ENCODE results near the gene PKLR. TPM values are rescaled to one million over a fixed set of nuclear protein-coding genes. Genes with fewer than 3 reads are reported as not detected.

Gene PKLR
- total RNA-seq, 1 donor from 2014 or later = not detected

DNA sequence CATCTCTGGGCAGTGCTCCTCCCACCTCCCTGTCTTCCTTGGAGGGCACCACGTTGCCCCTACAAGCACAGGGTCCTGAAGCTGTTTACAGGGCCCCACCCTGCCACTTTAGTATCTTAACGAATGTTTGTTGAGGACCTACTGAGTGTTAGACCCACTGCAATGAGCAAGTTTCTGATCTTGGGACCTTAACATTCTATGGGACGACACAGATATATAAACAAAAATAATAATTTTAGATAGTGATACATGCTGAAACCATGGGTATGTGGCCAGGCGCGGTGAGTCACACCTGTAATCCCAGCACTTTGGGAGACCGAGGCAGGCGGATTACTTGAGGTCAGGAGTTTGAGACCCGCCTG is 56.1 kb downstream of the PKLR start:
- peak overlapping the region; percentile 84 for H3K4me3 Mint-ChIP-seq (ENCODE audit: unreplicated experiment)
- TF ChIP-seq, protein P1, sequence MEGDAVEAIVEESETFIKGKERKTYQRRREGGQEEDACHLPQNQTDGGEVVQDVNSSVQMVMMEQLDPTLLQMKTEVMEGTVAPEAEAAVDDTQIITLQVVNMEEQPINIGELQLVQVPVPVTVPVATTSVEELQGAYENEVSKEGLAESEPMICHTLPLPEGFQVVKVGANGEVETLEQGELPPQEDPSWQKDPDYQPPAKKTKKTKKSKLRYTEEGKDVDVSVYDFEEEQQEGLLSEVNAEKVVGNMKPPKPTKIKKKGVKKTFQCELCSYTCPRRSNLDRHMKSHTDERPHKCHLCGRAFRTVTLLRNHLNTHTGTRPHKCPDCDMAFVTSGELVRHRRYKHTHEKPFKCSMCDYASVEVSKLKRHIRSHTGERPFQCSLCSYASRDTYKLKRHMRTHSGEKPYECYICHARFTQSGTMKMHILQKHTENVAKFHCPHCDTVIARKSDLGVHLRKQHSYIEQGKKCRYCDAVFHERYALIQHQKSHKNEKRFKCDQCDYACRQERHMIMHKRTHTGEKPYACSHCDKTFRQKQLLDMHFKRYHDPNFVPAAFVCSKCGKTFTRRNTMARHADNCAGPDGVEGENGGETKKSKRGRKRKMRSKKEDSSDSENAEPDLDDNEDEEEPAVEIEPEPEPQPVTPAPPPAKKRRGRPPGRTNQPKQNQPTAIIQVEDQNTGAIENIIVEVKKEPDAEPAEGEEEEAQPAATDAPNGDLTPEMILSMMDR (IDR thresholded peaks at IDR 0.05; ENCODE audit: partially characterized antibody, unreplicated experiment) = no peak

DNA sequence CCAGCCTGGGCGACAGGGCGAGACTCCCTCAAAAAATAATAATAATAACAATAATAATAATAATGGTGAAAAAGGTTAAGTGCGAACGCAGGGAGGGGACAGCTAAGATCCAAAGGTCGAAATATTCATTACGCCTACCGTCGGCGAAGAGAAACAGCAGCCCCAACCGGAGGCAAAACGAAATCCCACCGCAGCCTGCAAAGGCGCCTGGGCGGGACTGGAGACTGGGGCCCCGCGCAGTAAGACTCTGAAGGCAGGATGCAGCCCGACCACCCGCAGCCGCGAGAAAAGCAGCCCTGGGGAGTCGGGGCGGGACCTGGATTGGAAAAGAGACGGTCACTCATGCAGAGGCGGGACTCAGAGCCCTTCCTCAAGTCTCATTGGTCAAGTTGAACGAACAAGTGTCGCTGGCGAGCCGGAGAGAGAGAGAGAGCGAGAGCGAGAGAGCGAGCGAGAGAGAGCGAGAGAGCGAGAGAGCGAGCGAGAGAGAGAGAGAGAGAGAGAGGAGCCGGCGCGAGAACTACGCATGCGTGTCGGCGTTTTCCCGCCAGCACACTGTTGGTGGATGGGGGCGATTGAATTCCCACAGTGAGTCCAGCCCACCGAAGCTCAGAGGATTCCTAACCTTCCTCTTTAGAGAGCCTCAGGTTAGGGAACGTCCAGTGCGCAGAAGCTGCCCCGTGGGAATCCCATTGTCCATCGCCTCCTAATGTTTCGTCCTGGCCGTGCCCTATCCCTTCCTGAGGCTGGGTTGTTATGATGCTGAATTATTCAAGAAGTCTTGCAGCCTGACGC is 56.7 kb downstream of the PKLR start:
- peaks cover 7% of the 10 kb centered on the region for H3K36me3 Mint-ChIP-seq (ENCODE audit: unreplicated experiment)
- TF ChIP-seq, protein P1 (IDR thresholded peaks at IDR 0.05; ENCODE audit: partially characterized antibody, unreplicated experiment) = peak; percentile 28
- DNase-seq = peak; percentile 98
- H3K4me1 Mint-ChIP-seq (ENCODE audit: low read depth, unreplicated experiment) = peaks cover 14% of the 10 kb centered on the region
- peaks cover 15% of the 10 kb centered on the region for H3K9me3 Mint-ChIP-seq (ENCODE audit: unreplicated experiment)
- H3K27me3 Mint-ChIP-seq (ENCODE audit: unreplicated experiment) = peaks cover 13% of the 10 kb centered on the region
- peak overlapping the region; percentile 87 for H3K27ac Mint-ChIP-seq (ENCODE audit: unreplicated experiment)
- peak overlapping the region; percentile 84 for H3K4me3 Mint-ChIP-seq (ENCODE audit: unreplicated experiment)

More for the DNA sequence above, 56.1 kb downstream of the PKLR start:
- Mint-ChIP-seq H3K27me3 (ENCODE audit: unreplicated experiment) (peaks cover 13% of the 10 kb centered on the region), H3K4me1 (ENCODE audit: low read depth, unreplicated experiment) (peaks cover 14% of the 10 kb centered on the region), H3K36me3 (ENCODE audit: unreplicated experiment) (peaks cover 7% of the 10 kb centered on the region), H3K27ac (ENCODE audit: unreplicated experiment) (peak overlapping the region; percentile 87), H3K9me3 (ENCODE audit: unreplicated experiment) (peaks cover 15% of the 10 kb centered on the region)
- no peak for DNase-seq

DNA sequence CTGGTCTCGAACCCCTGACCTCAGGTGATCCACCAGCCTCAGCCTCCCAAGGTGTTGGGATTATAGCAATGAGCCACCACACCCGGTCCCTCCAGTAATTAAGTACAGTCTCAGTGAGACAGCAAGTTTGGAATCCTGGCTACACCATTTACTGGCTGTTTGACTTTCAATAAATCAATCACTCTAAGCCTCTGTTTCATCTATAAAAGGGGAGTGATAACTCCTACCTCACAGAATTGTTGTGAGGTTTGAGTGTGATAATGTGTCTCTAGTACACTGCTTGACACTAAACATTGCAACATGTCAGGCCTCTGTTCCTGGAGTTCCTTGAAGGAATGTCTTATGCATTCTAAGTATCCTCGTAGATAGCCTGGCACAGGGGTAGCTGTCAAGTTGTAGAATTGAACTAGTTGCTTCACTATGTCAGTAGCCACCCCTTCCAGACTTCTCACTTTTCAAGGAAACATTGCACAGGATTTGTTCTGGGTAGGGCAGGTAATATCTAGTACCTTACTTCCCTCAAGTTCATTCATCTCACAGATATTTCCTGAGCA is 58.4 kb downstream of the PKLR start:
- H3K4me3 Mint-ChIP-seq (ENCODE audit: unreplicated experiment) = peak overlapping the region; percentile 84
- peaks cover 14% of the 10 kb centered on the region for H3K4me1 Mint-ChIP-seq (ENCODE audit: low read depth, unreplicated experiment)
- peaks cover 13% of the 10 kb centered on the region for H3K27me3 Mint-ChIP-seq (ENCODE audit: unreplicated experiment)
- TF ChIP-seq, protein P1 (IDR thresholded peaks at IDR 0.05; ENCODE audit: partially characterized antibody, unreplicated experiment) = no peak
- H3K36me3 Mint-ChIP-seq (ENCODE audit: unreplicated experiment) = peaks cover 7% of the 10 kb centered on the region
- H3K27ac Mint-ChIP-seq (ENCODE audit: unreplicated experiment) = peak overlapping the region; percentile 87
- no peak for DNase-seq
- peaks cover 15% of the 10 kb centered on the region for H3K9me3 Mint-ChIP-seq (ENCODE audit: unreplicated experiment)

DNA sequence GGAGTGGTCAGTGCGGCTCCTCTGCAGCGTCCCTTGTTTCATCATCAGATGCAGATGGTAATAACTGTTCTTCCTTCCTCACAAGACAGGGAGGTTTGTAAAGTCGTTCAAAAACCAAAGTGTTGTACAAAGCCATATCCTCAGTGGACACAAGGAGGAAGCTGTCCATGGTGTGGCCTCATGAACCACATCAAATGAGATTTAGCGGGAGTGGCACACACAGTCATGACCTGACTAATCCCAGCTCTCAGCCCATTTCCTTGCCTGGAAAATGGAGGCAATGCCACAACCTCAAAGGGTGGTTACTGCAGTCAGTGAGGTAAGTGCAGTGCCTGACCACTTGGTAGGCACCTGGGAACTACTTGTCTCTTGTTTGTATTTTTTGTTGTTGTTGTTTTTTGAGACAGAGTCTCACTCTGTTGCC is 59.4 kb downstream of the PKLR start:
- Mint-ChIP-seq H3K9me3 (ENCODE audit: unreplicated experiment) (peaks cover 11% of the 10 kb centered on the region), H3K27ac (ENCODE audit: unreplicated experiment) (peak overlapping the region; percentile 81), H3K4me1 (ENCODE audit: low read depth, unreplicated experiment) (peaks cover 14% of the 10 kb centered on the region), H3K36me3 (ENCODE audit: unreplicated experiment) (peaks cover 7% of the 10 kb centered on the region), H3K4me3 (ENCODE audit: unreplicated experiment) (peak overlapping the region; percentile 86), H3K27me3 (ENCODE audit: unreplicated experiment) (peaks cover 13% of the 10 kb centered on the region)
- no peak for DNase-seq
- TF ChIP-seq, protein P1 (IDR thresholded peaks at IDR 0.05; ENCODE audit: partially characterized antibody, unreplicated experiment) = no peak
